ENCODE results near the gene BMPR1A. TPM values are rescaled to one million over a fixed set of nuclear protein-coding genes. Genes with fewer than 3 reads are reported as not detected.
"Not testable (repeated sequence)": the region's sequence is repeated elsewhere in the genome, so short reads cannot be mapped to it uniquely, and the experiment has no call there.

Gene BMPR1A
- total RNA-seq, 1 donor from 2014 or later: 0.51 TPM

DNA sequence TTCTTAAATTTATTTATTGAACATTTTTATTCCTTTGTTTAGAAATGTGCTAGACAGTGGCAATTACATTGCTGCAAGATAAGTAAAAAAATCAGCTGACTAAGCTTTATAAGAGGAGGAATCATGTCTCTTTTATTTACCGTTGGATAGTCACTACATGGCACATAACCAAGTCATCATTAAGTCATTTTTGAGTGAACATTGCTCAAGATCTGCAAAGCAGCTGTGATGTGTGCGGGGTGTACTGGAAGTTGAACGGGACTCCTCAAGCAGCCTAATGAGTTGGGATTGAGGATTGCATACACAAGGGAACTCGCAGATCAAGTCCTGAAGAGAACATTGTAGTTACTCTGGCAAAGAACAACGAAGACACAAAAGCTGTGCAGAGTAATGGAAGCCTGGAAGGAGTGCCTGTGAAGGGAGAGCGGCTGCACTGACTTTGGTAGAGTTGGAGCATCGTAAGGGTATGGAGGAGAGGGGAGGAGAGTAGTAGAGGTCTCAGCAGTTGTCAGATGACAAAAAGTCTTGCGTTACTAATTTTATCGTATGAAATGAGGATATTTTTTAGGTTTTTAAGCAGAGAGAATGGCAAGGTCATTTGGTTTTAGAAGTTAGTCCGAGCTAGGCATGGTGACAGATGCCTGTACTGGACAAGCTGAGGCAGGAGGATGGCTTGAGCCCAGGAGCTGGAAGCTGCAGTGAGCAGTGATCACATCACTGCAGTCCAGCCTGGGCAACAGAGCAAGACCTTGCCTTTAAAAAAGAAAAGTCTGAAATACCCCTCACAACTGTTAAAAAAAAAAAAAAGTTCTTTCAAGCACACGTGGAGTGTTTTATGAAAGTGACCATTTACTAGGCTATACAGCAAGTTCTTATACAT lies 95.1 kb downstream of the BMPR1A start:
- DNase-seq: no peak

GRCh38 chr10:86853582-86853981 lies 97.2 kb downstream of the BMPR1A start:
- not testable (repeated sequence) for DNase-seq

DNA sequence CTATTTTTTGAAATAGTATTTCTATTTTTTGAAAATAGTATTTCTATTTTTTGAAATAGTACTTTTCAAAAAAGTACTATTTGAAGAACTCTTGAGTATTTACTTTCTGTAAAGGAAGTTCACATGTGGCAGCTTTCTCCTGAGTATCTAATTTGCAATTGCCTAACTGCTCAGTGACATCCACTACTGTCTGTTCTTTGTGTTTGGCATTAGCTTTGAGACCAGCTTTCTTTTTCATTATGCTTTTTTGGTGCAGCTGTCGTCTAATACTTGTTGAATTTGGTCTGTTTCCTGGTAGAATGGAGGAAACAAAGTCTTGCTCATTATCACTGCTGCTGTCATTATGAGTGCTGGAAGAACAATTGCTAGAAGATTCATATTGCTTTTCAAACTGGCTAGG lies 99.1 kb downstream of the BMPR1A start:
- no peak for DNase-seq

DNA sequence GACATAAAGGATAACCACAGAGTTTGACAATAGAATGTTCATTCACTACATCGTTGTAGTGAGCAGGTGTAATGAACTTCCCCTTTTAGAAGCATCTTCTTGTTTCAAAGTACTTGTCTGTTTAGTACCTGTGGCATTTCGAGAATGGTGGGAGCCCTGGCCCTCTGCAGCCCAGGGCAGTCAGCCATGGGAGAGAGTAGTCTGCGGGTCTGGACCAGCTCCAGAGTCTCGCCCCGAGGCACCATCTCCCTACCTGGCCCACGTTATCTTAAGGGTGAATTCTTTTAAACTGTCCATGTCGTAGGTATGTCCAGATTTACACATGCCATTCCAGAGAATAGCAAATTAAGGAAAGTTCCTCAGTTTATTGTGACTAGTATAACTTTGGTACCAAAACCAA lies 99.7 kb downstream of the BMPR1A start:
- DNase-seq: no peak

DNA sequence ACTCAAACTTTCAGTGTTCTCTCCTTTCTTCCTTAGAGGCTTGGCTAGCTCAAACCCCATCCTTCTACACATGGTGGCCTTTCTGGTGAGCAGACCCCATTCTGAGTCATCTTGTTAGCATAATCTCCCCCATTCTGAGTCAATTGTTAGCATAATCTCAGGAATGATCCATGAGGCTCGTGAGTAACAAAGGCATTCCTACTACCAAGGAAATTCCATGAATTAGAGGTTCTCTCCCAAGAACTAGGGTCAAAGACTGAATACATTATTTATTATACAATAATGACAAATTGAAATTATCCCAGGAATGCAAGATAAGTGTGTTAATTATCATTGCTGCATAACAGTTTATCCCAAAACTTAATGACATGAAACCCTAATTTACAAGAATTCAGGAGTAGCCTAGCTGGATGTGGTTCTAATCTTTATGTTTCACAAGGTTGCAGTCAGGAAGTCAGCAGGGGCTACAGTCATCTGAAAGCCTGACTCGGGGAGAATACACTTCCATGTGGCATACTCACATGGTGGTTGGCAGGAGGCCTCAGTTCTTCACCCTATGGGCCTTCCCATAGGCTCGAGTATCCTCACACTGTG lies 100.8 kb downstream of the BMPR1A start:
- DNase-seq: no peak

DNA sequence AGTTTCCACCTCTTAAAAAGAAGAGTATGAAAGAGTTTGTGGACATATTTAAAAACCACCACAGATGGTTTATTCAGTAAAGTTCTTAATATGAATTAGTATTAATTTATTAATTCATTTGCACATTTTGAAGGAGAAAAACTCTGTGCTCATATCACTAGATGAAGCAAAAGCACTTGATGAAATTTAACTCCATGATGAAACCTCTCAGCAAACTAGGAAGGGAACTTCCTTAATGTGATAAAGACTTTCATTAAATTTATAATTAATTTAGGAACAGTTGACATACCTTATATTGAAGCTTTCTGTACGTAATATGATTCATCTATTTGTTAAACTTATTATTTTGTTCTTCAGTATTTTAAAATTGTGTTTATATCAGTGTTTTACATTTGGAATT lies 101.6 kb downstream of the BMPR1A start:
- no peak for DNase-seq

DNA sequence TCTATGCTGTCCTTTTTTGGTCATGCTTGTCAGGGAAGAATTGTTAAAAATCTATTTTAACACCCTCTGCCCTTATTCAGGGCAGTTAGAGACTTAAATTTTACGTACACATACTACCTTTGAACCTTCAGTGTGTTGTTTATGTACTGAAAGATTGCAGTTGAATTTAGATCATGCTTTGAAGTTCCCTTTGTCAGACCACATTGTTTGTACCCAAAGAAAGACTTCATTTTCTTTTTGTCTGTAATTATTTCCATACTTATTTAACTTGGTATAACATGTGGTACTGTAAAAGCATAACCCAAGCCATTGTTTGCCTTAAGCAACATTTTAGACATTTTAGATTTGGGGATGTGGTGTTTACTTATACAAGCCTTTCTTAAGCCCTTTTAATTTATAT lies 104.9 kb downstream of the BMPR1A start:
- no peak for DNase-seq

- no peak for DNase-seq
Observed at GRCh38 chr10:86862373-86862772, 106.0 kb downstream of the BMPR1A start.

DNA sequence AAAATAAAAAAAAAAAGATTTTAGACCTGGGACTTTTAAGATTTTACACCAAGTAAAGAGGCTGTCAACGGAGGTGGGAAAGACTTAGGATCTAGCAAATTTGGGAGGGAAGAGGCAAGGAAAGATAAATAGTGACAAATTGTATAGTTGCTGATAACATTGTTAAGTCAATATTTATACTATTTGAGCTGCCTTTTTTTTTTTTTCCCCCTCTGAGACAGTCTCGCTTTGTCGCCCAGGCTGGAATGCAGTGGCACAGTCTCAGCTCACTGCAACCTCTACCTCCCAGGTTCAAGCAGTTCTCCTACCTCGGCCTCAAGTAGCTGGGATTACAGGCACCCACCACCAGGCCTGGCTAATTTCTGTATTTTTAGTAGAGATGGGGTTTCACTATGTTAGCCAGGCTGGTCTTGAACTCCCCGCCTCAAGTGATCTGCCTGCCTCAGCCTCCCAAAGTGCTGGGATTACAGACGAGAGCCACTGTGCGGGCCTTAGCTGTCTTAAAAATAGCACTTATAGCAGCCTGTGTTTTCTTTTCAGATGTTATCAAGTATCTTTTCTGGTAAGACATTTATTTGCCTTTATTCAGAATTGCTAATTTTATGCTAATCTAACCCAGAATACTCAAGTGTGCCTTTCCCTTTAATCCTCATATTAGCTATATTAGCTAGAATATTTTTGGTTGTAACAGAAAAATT lies 106.5 kb downstream of the BMPR1A start:
- DNase-seq: no peak

GRCh38 chr10:86863484-86863842 lies 107.0 kb downstream of the BMPR1A start:
- no peak for DNase-seq

GRCh38 chr10:86865011-86865811 lies 108.8 kb downstream of the BMPR1A start:
- DNase-seq: not testable (repeated sequence)

DNA sequence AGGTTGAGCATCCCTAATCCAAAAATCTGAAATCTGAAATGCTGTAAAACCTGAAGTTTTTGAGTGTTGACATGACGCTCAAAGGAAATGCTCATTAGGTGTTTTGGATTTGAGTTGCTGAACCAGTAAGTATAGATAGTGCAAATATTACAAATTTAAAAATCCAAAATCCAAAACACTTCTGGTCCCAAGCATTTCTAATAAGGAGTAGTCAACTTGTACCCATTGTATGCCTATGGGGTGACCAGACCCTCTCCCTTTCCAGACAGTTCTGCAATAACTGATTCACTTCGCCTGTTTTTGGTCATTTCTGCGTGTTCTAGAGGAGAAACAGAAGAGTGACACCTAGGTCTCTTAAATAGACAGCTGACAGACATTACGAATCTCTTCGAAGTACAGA lies 110.7 kb downstream of the BMPR1A start:
- no peak for DNase-seq

DNA sequence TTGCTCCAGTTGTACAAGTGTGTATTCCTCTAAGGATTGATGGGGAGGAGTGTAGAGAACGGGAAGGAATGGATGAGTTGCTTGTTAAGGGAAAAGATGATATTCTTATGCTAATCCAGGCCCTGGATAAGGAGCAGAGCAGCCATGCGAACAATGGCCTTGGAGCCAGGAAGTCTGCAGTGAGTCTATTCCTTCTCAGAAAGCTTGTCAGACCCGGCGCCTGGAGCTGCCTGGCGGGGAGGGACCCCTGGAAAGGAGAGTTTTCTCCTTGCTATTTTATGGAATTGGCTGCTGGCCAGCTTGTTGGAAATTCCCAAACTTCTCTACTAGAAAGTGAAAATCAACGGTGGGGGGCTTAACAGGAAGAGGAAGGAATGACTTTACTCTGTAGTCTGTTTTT lies 111.9 kb downstream of the BMPR1A start:
- DNase-seq: peak; percentile 72

DNA sequence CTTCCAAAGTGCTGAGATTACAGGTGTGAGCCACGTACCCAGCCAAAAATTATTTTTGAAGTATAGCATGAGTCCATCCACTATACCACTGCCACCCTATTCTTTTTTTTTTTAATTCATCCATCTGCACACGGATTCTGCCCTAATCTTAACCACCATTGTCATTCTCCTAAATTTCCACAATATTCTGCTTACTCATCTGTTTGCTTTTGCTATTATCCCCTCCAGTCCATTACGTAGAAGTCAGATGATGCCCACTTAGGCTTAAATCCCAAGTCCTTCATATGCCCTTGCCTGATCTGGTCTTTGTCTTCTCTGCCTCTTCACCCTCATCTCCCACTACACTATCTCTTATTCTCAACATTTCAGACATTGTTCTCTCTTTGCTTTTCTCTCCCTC lies 114.3 kb downstream of the BMPR1A start:
- no peak for DNase-seq

- no peak for DNase-seq
Observed at GRCh38 chr10:86871563-86872183, 115.3 kb downstream of the BMPR1A start.

GRCh38 chr10:86872757-86873156 lies 116.3 kb downstream of the BMPR1A start:
- peak; percentile 74 for DNase-seq

GRCh38 chr10:86876748-86877147 lies 120.3 kb downstream of the BMPR1A start:
- peak; percentile 50 for DNase-seq

GRCh38 chr10:86878983-86879713 lies 122.7 kb downstream of the BMPR1A start:
- DNase-seq: no peak

DNA sequence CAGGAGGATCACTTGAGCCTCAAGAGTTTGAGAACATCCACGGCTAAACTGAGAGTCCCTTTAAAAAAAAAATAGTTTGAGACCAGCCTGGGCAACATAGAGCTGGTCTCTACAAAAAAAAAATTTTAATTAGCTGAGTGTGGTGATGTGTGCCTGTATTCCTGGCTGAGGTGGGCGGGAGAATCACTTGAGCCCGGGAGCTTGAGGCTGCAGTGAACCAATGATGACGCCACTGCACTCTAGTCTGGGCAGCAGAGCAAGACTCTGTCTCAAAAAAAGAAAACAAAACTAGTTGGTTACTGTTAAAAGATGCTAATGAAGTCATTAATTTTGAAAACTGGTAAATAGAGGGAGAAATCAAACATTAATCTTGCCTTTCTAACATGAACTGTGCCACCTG lies 124.6 kb downstream of the BMPR1A start:
- no peak for DNase-seq

- DNase-seq: peak; percentile 44
Observed at GRCh38 chr10:86888585-86889381, 132.4 kb downstream of the BMPR1A start.

DNA sequence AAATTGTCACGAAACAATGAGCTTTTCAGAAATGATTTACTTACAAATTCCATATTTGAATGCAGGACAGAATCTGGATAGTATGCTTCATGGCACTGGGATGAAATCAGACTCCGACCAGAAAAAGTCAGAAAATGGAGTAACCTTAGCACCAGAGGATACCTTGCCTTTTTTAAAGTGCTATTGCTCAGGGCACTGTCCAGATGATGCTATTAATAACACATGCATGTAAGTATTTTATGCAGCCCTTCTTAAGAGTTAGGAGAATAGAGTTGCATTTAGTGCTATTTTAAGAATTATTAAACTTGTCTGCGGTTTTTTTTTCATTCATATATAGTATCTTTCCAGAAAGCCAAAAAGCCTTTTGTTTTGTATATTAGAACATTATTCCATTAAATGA lies 133.6 kb downstream of the BMPR1A start:
- DNase-seq: no peak

All from dermis blood vessel endothelial cell (primary cell).